Activated gamma-delta T cell (primary cell): ENCODE measurements around the gene SPINK7.
"Not testable (repeated sequence)": the region's sequence is repeated elsewhere in the genome, so short reads cannot be mapped to it uniquely, and the experiment has no call there.

Source experiments
- DNase-seq: peaks from one replicate; lab custom pipeline; 2025; lab: John Stamatoyannopoulos, UW
- total RNA-seq, 2 donors: gene quantifications; one replicate each; lab custom pipeline; 2026; lab: John Stamatoyannopoulos, UW

Gene SPINK7
- total RNA-seq, result 0 reads per million in 2 donors

DNA sequence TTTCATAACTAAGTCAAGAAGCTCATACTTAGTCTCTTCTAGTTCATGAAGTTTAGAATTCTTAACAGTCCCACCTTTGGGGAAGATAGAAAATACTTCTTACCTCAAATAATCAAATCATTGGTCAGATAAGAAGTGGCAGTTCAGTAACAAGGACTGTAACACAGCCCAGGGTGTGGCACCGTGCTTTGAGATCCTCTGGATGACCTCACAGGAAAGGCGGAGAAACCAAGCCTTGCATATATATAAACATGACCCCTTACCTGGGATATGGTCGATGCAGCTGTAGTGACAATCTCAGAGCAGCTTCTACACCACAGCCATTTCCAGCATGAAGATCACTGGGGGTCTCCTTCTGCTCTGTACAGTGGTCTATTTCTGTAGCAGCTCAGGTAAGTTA, at the start of gene SPINK7:
Gene SPINK7 (plus strand): TSS at position 271 of the 400 bp plus-strand sequence. CDS start 61 bp downstream, at position 332.
- no peak for DNase-seq

- no peak for DNase-seq
Observed at GRCh38 chr5:148267962-148268361, 44.3 kb upstream of the SPINK7 start.

DNA sequence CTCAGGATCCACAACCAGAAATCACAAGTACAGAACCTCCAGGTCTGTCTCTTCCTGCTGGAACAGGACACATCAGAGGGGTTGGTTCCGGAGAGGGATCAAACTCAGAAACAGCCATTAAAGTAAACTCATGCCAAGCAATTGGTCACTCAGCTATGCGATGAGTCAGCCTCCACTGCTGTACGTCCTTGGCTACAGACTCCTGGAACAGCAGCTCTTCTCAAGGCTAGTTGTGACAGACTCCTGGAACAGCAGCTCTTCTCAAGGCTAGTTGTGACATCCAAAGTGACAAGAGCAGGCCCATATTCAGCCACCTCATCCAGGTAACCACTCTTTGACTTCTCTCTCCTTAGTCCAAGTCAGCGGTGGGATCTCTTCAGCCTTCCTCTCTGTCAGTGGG, 43.7 kb upstream of the SPINK7 start, which contains the start of gene SPINK13:
Gene SPINK13 (plus strand): TSS at position 229 of the 400 bp plus-strand sequence. CDS start 1,279 bp downstream, outside the sequence.
- DNase-seq, result no peak

GRCh38 chr5:148275129-148275528, 37.1 kb upstream of the SPINK7 start:
- DNase-seq, result not testable (repeated sequence)

GRCh38 chr5:148280893-148281292, 31.3 kb upstream of the SPINK7 start:
- not testable (repeated sequence) for DNase-seq

GRCh38 chr5:148281336-148281735, 30.9 kb upstream of the SPINK7 start:
- not testable (repeated sequence) for DNase-seq

GRCh38 chr5:148290271-148291195, 21.7 kb upstream of the SPINK7 start:
- no peak for DNase-seq

DNA sequence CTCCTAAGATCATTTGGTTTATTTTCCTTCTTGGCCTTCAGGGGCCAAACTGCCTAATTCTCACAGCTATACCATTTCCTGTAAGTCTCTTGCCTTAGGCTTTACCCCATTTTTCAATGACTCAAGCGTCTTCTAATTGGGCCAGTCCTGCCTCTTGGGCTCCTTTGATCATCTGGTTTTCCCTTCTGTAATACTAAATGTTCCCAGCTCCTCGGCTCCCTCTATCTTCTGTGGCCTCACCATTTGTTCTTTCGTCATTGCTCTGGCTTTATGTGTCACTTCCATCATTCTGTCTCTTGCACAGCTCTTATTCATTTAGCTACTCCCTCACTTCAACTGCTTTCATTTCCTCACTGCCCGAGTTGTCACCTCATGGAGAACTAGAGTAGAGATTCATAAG, 14.5 kb upstream of the SPINK7 start:
- no peak for DNase-seq

DNA sequence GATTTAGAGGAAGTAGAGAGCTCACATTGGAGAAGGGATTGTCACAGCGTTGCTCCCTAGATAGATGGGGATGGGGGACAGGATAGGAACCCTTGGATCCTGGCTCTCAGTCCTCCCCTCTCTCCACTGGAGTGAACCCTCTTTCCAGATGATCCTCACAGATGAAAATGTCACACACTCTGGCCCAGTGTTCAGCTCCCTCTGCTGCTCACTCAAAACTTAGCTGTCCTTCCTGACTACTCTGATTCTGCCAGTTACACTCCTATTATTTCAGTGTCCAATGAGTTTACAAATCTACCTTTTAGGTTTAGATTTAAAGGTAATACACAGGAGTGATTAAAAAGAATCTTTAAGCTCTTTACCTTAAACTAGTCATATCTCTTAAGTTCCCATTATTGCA, 5.8 kb upstream of the SPINK7 start:
- DNase-seq, result no peak

GRCh38 chr5:148309019-148309418, 3.2 kb upstream of the SPINK7 start:
- no peak for DNase-seq

- no peak for DNase-seq
Observed at GRCh38 chr5:148309746-148310145, 2.5 kb upstream of the SPINK7 start.

GRCh38 chr5:148311484-148311883, 739 bp upstream of the SPINK7 start:
- DNase-seq, result no peak

DNA sequence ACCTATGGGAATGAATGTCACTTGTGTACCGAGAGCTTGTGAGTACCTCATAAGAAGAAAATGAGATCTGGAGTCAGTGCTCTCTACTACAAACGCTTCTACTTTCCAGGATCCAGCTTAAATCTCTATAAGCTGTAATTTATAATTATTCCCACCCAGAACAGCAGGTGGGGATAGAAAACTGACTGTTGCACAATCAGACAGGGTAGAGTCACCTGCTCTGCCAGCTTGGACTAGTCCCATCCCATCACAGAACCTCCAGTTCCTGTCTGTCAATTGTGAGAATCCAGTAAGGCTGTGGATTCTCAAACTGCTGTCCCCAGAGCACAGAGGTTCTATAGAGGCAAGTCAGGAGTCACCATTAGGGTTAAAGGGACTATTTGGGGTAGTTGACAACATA, 2.0 kb downstream of the SPINK7 start:
- DNase-seq, result no peak

- DNase-seq, result no peak
Observed at GRCh38 chr5:148314731-148315130, 2.5 kb downstream of the SPINK7 start.

DNA sequence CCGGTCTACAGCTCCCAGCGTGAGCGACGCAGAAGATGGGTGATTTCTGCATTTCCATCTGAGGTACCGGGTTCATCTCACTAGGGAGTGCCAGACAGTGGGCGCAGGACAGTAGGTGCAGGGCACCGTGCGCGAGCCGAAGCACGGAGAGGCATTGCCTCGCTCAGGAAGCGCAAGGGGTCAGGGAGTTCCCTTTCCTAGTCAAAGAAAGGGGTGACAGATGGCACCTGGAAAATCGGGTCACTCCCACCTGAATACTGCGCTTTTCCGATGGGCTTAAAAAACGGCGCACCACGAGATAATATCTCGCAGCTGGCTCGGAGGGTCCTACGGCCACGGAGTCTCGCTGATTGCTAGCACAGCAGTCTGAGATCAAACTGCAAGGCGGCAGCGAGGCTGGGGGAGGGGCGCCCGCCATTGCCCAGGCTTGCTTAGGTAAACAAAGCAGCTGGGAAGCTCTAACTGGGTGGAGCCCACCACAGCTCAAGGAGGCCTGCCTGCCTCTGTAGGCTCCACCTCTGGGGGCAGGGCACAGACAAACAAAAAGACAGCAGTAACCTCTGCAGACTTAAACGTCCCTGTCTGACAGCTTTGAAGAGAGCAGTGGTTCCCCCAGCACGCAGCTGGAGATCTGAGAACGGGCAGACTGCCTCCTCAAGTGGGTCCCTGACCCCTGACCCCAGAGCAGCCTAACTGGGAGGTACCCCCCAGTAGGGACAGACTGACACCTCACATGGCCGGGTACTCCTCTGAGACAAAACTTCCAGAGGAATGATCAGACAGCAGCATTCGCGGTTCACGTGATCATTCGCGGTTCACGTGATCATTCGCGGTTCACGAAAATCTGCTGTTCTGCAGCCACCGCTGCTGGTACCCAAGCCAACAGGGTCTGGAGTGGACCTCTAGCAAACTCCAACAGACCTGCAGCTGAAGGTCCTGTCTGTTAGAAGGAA, 8.1 kb downstream of the SPINK7 start:
- DNase-seq, result not testable (repeated sequence)

DNA sequence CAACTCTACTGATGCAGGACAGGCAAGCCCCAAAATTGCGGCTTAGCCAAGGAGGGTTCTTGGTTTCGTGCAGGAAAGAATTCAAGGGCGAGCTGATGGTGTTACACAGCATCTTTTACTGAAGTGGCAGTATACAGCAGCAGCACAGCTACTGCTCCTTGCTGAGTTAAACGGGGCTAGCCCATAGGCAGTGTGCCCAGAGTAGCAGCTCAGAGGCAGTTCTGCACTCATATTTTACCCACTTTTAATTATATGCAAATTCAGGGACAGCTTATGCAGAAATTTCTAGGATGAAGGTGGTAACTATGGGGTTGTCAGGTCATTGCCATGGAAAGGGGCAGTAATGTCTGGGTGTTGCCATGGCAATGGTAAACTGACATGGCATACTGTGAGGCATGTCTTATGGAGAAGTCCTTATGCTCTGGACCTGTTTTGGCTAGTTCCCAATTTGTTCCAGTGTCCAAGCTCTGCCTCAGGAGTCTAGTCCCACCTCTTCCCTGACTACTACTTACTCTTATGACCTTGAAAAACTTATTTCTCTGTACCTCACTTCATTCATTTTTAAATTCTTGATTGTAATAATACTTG, 21.1 kb downstream of the SPINK7 start:
- no peak for DNase-seq

DNA sequence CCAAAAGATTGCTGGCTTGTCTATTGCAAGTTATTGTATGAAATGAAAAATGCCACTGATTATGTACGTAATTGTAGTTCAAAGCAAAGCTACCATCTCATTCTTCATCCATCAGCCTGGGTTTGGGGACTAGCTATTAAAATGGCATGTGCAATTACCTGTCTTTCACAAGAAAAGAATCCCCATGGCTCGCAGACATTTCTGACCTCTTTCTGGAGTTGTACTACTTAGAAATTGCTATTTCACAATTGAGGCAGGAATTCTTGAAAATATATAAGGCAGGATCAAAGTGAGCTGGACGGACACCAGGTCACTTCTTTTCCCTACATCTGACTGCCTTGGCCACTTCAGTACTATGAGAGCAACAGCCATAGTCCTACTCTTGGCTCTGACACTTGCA, 23.0 kb downstream of the SPINK7 start, which contains the start of gene SPINK9:
Gene SPINK9 (plus strand): TSS at position 301 of the 400 bp plus-strand sequence. CDS start 55 bp downstream, at position 356.
- no peak for DNase-seq

DNA sequence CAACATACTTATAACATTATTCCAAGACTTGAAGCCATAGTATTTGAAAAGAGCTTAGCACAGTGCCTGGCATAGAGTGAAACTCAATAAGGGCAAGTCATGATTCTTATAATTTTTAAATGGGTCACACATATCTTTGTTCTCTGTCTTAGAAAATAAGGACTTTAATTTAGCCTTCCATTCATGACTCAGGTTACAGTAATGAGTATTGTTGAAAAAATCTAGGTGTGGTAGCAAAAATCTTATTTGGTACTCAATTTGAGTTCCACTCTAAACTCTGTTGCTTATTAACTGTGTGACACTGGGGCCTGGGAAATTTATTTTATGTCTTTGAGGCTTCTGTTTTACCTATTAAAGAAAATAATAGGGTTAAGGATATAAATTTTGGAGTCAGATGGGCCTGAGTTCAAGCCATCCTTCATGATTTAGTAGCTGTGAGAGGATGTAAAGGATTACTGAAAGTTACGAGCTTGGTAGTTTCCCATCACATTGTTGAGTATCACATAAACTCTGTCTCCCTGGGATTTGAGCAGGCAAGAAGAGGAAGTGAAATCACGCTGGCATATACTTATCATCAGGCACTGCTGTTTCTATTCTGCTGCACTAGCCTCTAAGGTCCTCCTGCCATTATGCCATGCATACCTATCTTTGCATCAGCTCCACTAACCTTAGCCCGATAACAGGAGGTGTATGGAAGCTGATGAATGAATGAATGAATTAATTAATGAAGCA, 24.6 kb downstream of the SPINK7 start:
- no peak for DNase-seq

GRCh38 chr5:148342371-148343045, 30.3 kb downstream of the SPINK7 start:
- DNase-seq, result no peak

DNA sequence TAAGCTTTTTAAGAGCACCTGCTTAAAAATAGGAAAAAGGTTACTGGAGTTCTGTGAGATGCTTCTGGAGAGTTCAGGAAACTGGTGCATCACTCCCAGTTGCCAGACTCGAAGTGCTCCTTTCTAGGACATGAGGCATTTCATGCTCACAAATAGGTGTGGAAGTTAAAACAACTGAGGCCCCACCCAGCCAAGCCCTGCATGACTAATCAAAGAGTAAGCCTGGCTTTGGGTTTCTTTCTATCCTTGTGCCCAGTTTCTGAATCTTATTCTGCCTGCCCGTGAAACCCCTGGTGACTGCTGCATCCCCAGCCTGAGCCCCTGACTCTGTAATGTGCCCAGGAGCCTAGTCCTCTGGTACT, 30.8 kb downstream of the SPINK7 start:
- no peak for DNase-seq
